ENCODE results near the gene COL15A1. TPM values are rescaled to one million over a fixed set of nuclear protein-coding genes. Genes with fewer than 3 reads are reported as not detected.

Gene COL15A1
- total RNA-seq, 1 experiment from 2014 or later = not detected

GRCh38 chr9:99041618-99042017 lies 97.9 kb downstream of the COL15A1 start:
- no peak overlapping the region for H2BK20ac ChIP-seq (ENCODE audit: low read depth, low read length, poor library complexity, severe bottlenecking)
- Mint-ChIP-seq H3K27ac (no peak overlapping the region), H3K4me1 (peaks cover 5 to 10% of the 10 kb centered on the region in 2 experiments), H3K36me3 (ENCODE audit: insufficient read depth in 1 of 3, low read depth in 3 of 3) (no peaks in the 10 kb centered on the region), H3K4me3 (no peak overlapping the region), H3K27me3 (ENCODE audit: low read depth) (no peaks in the 10 kb centered on the region; the same call in 1 of the 2 replicates), H3K9me3 (peaks cover 8 to 9% of the 10 kb centered on the region in 2 experiments)
- H2BK15ac ChIP-seq (ENCODE audit: low read depth, low read length) = no peak overlapping the region
- no peaks in the 10 kb centered on the region for H3K79me2 ChIP-seq (ENCODE audit: insufficient read depth, low read length)
- H3K4me2 ChIP-seq (ENCODE audit: insufficient read depth, insufficient read length, low read length) = no peak overlapping the region
- H2BK5ac ChIP-seq (ENCODE audit: insufficient read length, low read length) = no peak overlapping the region
- no peaks in the 10 kb centered on the region for H3K9me3 ChIP-seq (ENCODE audit: control insufficient read depth, low read depth, low read length)
- H4K8ac ChIP-seq (replicated peaks; ENCODE audit: insufficient read length, low read depth, low read length) = no peak overlapping the region
- H3K23me2 ChIP-seq (ENCODE audit: insufficient read length, low read depth, low read length, poor library complexity, severe bottlenecking) = no peaks in the 10 kb centered on the region
- no peak for DNase-seq
- no CpG with 5 or more reads among the region's 4 CpGs for WGBS (ENCODE audit: extremely low coverage, insufficient read length, low lambda C conversion rate)
- H3K27me3 ChIP-seq (ENCODE audit: insufficient read depth, low read length) = no peaks in the 10 kb centered on the region
- no peak overlapping the region for H3K23ac ChIP-seq (ENCODE audit: insufficient read length, low read depth, low read length)
- H2BK12ac ChIP-seq (ENCODE audit: insufficient read length, low read depth, low read length) = no peak overlapping the region
- H3K56ac ChIP-seq (ENCODE audit: insufficient read length, low read depth, low read length) = no peak overlapping the region
- H4K5ac ChIP-seq (ENCODE audit: insufficient read length, low read depth, low read length) = no peak overlapping the region
- H3T11ph ChIP-seq (ENCODE audit: low read length) = no peak overlapping the region
- H2BK120ac ChIP-seq (ENCODE audit: low read depth, low read length, poor library complexity, severe bottlenecking) = no peak overlapping the region
- H3K79me1 ChIP-seq (ENCODE audit: insufficient read depth, low read depth, low read length, poor library complexity, severe bottlenecking) = no peaks in the 10 kb centered on the region
- H4K91ac ChIP-seq (ENCODE audit: insufficient read length, low read depth, low read length) = no peak overlapping the region
- H3K9ac ChIP-seq (ENCODE audit: extremely low read depth, insufficient read length, low read length) = no peak overlapping the region
- H3K4me1 ChIP-seq (ENCODE audit: insufficient read depth, low read length) = no peaks in the 10 kb centered on the region
- H2AK5ac ChIP-seq (ENCODE audit: insufficient read length, low read length) = no peak overlapping the region
- TF ChIP-seq, protein P1, sequence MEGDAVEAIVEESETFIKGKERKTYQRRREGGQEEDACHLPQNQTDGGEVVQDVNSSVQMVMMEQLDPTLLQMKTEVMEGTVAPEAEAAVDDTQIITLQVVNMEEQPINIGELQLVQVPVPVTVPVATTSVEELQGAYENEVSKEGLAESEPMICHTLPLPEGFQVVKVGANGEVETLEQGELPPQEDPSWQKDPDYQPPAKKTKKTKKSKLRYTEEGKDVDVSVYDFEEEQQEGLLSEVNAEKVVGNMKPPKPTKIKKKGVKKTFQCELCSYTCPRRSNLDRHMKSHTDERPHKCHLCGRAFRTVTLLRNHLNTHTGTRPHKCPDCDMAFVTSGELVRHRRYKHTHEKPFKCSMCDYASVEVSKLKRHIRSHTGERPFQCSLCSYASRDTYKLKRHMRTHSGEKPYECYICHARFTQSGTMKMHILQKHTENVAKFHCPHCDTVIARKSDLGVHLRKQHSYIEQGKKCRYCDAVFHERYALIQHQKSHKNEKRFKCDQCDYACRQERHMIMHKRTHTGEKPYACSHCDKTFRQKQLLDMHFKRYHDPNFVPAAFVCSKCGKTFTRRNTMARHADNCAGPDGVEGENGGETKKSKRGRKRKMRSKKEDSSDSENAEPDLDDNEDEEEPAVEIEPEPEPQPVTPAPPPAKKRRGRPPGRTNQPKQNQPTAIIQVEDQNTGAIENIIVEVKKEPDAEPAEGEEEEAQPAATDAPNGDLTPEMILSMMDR (conservative IDR thresholded peaks at IDR 0.05) = no peak
- no peak overlapping the region for H3K27ac ChIP-seq (ENCODE audit: insufficient read length, low read depth, low read length)
- no peak overlapping the region for H2AFZ ChIP-seq (ENCODE audit: low read length)
- H3K14ac ChIP-seq (ENCODE audit: insufficient read depth, low read length) = no peak overlapping the region; the same call in 1 of the 2 replicates
- no peak overlapping the region for H3K4ac ChIP-seq (ENCODE audit: low read depth, low read length)
- no peak overlapping the region for H3K18ac ChIP-seq (ENCODE audit: insufficient read length, low read depth, low read length)
- H4K20me1 ChIP-seq (ENCODE audit: control insufficient read depth, insufficient read depth, insufficient read length) = no peaks in the 10 kb centered on the region
